SK-N-SH (cell line): ENCODE measurements around the gene TMED6. TPM values are rescaled to one million over a fixed set of nuclear protein-coding genes. Genes with fewer than 3 reads are reported as not detected.

Experiments used
- CTCF ChIA-PET: fragments of 300-600, 350-600 bp; formaldehyde crosslinking; extraction: SDS; loops from one replicate; lab custom pipeline; 2021; lab: Yijun Ruan, JAX
- POLR2A ChIA-PET: fragments of 350-600 bp; sonication (Branson Sonifier 250); formaldehyde crosslinking; extraction: SDS; loops from one replicate; lab custom pipeline; 2020; ENCODE audit warnings: antibody characterized with exemption, inconsistent platforms; lab: Yijun Ruan, JAX
- DNase-seq: peaks from one replicate; pipeline ENCODE4 v3.0.0; 2012
- H2AFZ ChIP-seq: fragments of 200-600 bp; sonication (generic); 2 replicates; pipeline ENCODE4 v1.8.1; 2016; ENCODE audit warnings: antibody characterized with exemption, mild to moderate bottlenecking, low read depth
- H3F3A ChIP-seq: fragments of 200-600 bp; sonication (generic); replicated peaks from 2 replicates; pipeline ENCODE3; 2016; ENCODE audit warnings: antibody characterized with exemption, mild to moderate bottlenecking; ENCODE audit not compliant: insufficient read depth
- H3K27ac ChIP-seq, 2 experiments: fragments of 200-500 bp in 1 of 2; fragments of 200-600 bp in 1 of 2; sonication (Bioruptor generic) in 1 of 2; sonication (generic), shearing (Covaris generic) in 1 of 2; 2 replicates each; pipeline versions ENCODE4 v1.5.1 to v1.6.1; 2014 to 2016; ENCODE audit warnings: low read depth in 2 of 2, inconsistent platforms in 1 of 2, low read length in 1 of 2, mild to moderate bottlenecking in 1 of 2, mixed read lengths in 1 of 2
- H3K27me3 ChIP-seq: fragments of 200-600 bp; sonication (generic), shearing (Covaris generic); 2 replicates; pipeline ENCODE4 v1.6.1; 2016; ENCODE audit warnings: mixed run types; ENCODE audit not compliant: insufficient read depth
- H3K36me3 ChIP-seq, 2 experiments: fragments of 200-500 bp in 1 of 2; fragments of 200-600 bp in 1 of 2; sonication (Bioruptor generic) in 1 of 2; sonication (generic) in 1 of 2; replicated peaks in 1 of 2; 2 replicates each; pipeline versions ENCODE3 to v1.5.1; 2014 to 2016; ENCODE audit warnings: low read length in 1 of 2, mild to moderate bottlenecking in 1 of 2; ENCODE audit not compliant: insufficient read depth in 2 of 2, control insufficient read depth in 1 of 2
- H3K4me1 ChIP-seq, 2 experiments: fragments of 200-500 bp in 1 of 2; fragments of 200-600 bp in 1 of 2; sonication (Bioruptor generic) in 1 of 2; sonication (generic), shearing (Covaris generic) in 1 of 2; 2 replicates each; pipeline versions ENCODE4 v1.5.1 to v1.6.1; 2014 to 2016; ENCODE audit warnings: low read depth in 1 of 2, low read length in 1 of 2, mixed run types in 1 of 2; ENCODE audit not compliant: insufficient read depth in 2 of 2, control insufficient read depth in 1 of 2
- H3K4me2 ChIP-seq: fragments of 200-600 bp; sonication (generic), shearing (Covaris generic); 2 replicates; pipeline ENCODE4 v1.6.1; 2017; ENCODE audit warnings: mixed run types
- H3K4me3 ChIP-seq, 2 experiments: fragments of 200-500 bp in 1 of 2; fragments of 200-600 bp in 1 of 2; sonication (Bioruptor generic) in 1 of 2; sonication (generic), shearing (Covaris generic) in 1 of 2; 2 replicates each; pipeline versions ENCODE4 v1.5.1 to v1.8.1; 2014 to 2016; ENCODE audit warnings: low read depth in 2 of 2, inconsistent platforms in 1 of 2, low read length in 1 of 2, mild to moderate bottlenecking in 1 of 2, mixed read lengths in 1 of 2, moderate library complexity in 1 of 2
- H3K79me2 ChIP-seq: fragments of 200-600 bp; sonication (generic); 2 replicates; pipeline ENCODE4 v1.8.1; 2017; ENCODE audit warnings: mild to moderate bottlenecking; ENCODE audit not compliant: insufficient read depth
- H3K9ac ChIP-seq: fragments of 200-600 bp; sonication (generic); 2 replicates; pipeline ENCODE4 v1.6.1; 2017; ENCODE audit warnings: mixed run types
- H3K9me2 ChIP-seq: fragments of 200-600 bp; sonication (generic); 2 replicates; pipeline ENCODE4 v1.6.1; 2017; ENCODE audit warnings: mixed run types
- H3K9me3 ChIP-seq: fragments of 200-600 bp; sonication (generic); 2 replicates; pipeline ENCODE4 v1.6.1; 2017; ENCODE audit warnings: mixed run types, mild to moderate bottlenecking, moderate library complexity
- H4K20me1 ChIP-seq: fragments of 200-600 bp; sonication (generic); 2 replicates; pipeline ENCODE4 v1.6.1; 2017; ENCODE audit warnings: mild to moderate bottlenecking, mixed run types; ENCODE audit not compliant: insufficient read depth
- ELF1 ChIP-seq: IDR thresholded peaks from 2 replicates; pipeline ENCODE4 v1.4.0; 2012
- EP300 ChIP-seq, 2 experiments: IDR thresholded peaks; 2 replicates each; pipeline versions ENCODE4 v1.4.0 to v1.6.1; 2012; ENCODE audit warnings: borderline replicate concordance in 1 of 2, low read depth in 1 of 2, low read length in 1 of 2
- EZH2phosphoT487 ChIP-seq: fragments of 200-600 bp; sonication (generic); IDR thresholded peaks from 2 replicates; pipeline ENCODE4 v1.6.1; 2017; ENCODE audit warnings: low read depth, mixed run types, mild to moderate bottlenecking, antibody characterized with exemption, moderate library complexity, borderline replicate concordance
- FOXJ3 ChIP-seq: sonication (generic); formaldehyde crosslinking; IDR thresholded peaks from 2 replicates; pipeline ENCODE4 v1.5.1; 2020; ENCODE audit warnings: mild to moderate bottlenecking, missing genetic modification reagents
- FOXM1 ChIP-seq: IDR thresholded peaks from 2 replicates; pipeline ENCODE4 v1.4.0; 2012; ENCODE audit warnings: low read depth, mild to moderate bottlenecking
- JUND ChIP-seq: IDR thresholded peaks from 2 replicates; pipeline ENCODE4 v1.4.0; 2012
- MXI1 ChIP-seq: IDR thresholded peaks from 2 replicates; pipeline ENCODE4 v1.6.1; 2012; ENCODE audit warnings: mild to moderate bottlenecking, low read depth, low read length, improper control_type of control experiment
- NRF1 ChIP-seq: IDR thresholded peaks from 2 replicates; pipeline ENCODE4 v1.6.1; 2012; ENCODE audit warnings: low read depth, mild to moderate bottlenecking, low read length
- POLR2AphosphoS5 ChIP-seq: IDR thresholded peaks from 2 replicates; pipeline ENCODE4 v1.6.1; 2012; ENCODE audit warnings: low read depth, low read length
- RAD21 ChIP-seq: IDR thresholded peaks from 2 replicates; pipeline ENCODE4 v1.6.1; 2012; ENCODE audit warnings: mild to moderate bottlenecking, low read length
- TAF1 ChIP-seq: IDR thresholded peaks from 2 replicates; pipeline ENCODE4 v1.6.1; 2012; ENCODE audit warnings: low read depth, mild to moderate bottlenecking, low read length, moderate library complexity, borderline replicate concordance
- TCF12 ChIP-seq: IDR thresholded peaks from 2 replicates; pipeline ENCODE4 v1.4.0; 2012
- YY1 ChIP-seq: IDR thresholded peaks from 2 replicates; pipeline ENCODE4 v1.4.0; 2012; ENCODE audit warnings: low read depth, mild to moderate bottlenecking
- WGBS: methylation state at CpG from one replicate; pipeline ENCODE4 v1.1.6; 2017; ENCODE audit warnings: low lambda C conversion rate; 5-methylcytosine and 5-hydroxymethylcytosine counted together
- polyA plus RNA-seq, 3 experiments: library from polyadenylated mRNA; depleted of rRNA; stranded (reverse); fragments of >200 nt; gene quantifications; 2 replicates each; pipeline ENCODE4 v1.2.3, GENCODE V29; 2012
- TF ChIP-seq, protein P1 (sequence below): IDR thresholded peaks from 2 replicates; pipeline ENCODE4; 2012
- TF ChIP-seq, protein P2 (sequence below): fragments of 150-350 bp; IDR thresholded peaks from 2 replicates; pipeline ENCODE4 v1.6.1; 2017; ENCODE audit warnings: antibody characterized with exemption, low read length, low read depth, borderline replicate concordance
- TF ChIP-seq, protein P3 (sequence below): IDR thresholded peaks from 2 replicates; pipeline ENCODE4 v1.4.0; 2012; ENCODE audit warnings: low read depth, borderline replicate concordance
- TF ChIP-seq, protein P4 (sequence below): fragments of 150-350 bp; IDR thresholded peaks from 2 replicates; pipeline ENCODE4 v1.6.1; 2016; ENCODE audit warnings: mild to moderate bottlenecking, low read depth, low read length
- TF ChIP-seq, protein P5 (sequence below): fragments of 200-600 bp; sonication (generic); IDR thresholded peaks from 2 replicates; pipeline ENCODE4 v1.6.1; 2017; ENCODE audit warnings: antibody characterized with exemption, mild to moderate bottlenecking, moderate library complexity
- TF ChIP-seq, protein P6 (sequence below): IDR thresholded peaks from 2 replicates; pipeline ENCODE4 v1.4.0; 2012; ENCODE audit warnings: low read depth

TMED6 gene
- polyA plus RNA-seq, 1 of the 3 experiments (the other 2 are of a cell fraction) = not detected

DNA sequence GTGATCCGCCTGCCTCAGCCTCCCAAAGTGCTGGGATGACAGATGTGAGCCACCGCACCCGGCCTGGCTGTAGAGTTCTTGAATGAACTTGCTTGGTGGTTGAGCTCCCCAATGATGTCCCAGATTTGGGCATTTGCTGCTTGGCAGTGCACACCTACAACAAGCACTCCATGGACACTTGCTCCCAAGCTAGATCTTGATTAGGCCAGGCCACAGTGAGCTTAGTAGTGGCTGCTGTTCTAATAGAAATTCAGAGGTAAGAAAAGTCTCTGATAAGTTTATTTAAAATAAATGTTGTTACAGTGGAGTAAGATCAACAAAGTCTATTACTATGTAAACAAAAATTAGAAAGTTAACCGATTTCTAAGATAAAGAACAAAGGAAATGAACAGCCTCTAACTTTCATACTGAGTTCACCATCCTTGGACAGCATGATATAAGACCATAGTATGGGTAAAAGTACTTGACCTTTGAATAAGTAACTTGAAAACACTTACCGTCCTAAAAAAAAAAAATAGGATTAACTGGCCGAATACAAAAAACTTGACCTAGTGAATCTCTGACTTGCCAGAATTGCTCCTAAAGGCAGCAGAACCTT is 951 bp downstream of the TMED6 start (continued):
- TF ChIP-seq, protein P1, sequence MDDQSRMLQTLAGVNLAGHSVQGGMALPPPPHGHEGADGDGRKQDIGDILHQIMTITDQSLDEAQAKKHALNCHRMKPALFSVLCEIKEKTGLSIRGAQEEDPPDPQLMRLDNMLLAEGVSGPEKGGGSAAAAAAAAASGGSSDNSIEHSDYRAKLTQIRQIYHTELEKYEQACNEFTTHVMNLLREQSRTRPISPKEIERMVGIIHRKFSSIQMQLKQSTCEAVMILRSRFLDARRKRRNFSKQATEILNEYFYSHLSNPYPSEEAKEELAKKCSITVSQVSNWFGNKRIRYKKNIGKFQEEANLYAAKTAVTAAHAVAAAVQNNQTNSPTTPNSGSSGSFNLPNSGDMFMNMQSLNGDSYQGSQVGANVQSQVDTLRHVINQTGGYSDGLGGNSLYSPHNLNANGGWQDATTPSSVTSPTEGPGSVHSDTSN = no peak
- TF ChIP-seq FOXM1 (no peak), JUND (no peak), RAD21 (no peak), EZH2phosphoT487 (no peak), YY1 (no peak), NRF1 (no peak)
- TF ChIP-seq, protein P2, sequence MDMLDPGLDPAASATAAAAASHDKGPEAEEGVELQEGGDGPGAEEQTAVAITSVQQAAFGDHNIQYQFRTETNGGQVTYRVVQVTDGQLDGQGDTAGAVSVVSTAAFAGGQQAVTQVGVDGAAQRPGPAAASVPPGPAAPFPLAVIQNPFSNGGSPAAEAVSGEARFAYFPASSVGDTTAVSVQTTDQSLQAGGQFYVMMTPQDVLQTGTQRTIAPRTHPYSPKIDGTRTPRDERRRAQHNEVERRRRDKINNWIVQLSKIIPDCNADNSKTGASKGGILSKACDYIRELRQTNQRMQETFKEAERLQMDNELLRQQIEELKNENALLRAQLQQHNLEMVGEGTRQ = no peak

DNA sequence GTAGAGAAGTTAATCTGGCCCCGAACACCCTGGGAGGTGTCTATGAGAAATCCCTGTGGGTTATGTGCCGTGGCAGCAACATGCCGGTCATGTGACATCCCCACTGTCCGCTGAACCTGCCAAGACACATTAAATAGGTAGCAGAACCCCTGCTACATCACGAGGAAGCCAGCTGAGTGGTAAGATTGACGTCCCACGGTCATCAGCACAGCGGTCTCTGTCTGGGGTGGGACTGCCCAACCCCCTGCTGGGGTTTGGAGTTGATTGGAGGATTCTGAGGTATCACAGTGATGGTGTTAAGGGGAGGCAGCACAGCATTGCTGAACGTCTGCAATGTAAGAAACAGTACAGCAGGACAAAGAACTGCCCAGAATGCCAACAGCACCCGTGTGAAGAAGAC is 2.0 kb downstream of the TMED6 start:
- POLR2A ChIA-PET = interaction anchor here (0.8 kb wide), 1 partner anchor 8 kb away, joined by 3 read pairs; no protein-coding TSS in a partner anchor
- peaks cover 0 to 2% of the 10 kb centered on the region in 2 experiments; a peak in 1 of 4 replicates for H3K4me1 ChIP-seq
- no peaks in the 10 kb centered on the region for H3K9me3 ChIP-seq
- DNase-seq = no peak
- H3F3A ChIP-seq = peaks cover 12% of the 10 kb centered on the region
- H3K9me2 ChIP-seq = no peaks in the 10 kb centered on the region
- no peak overlapping the region for H3K27ac ChIP-seq
- H3K27me3 ChIP-seq = no peaks in the 10 kb centered on the region
- no peak overlapping the region for H3K4me3 ChIP-seq
- CTCF ChIA-PET = no interaction called here
- H3K79me2 ChIP-seq = no peaks in the 10 kb centered on the region
- H3K9ac ChIP-seq = no peak overlapping the region
- peaks cover 3 to 5% of the 10 kb centered on the region in 2 experiments for H3K36me3 ChIP-seq
- TF ChIP-seq EP300 (IDR thresholded peaks at IDR 0.05; ENCODE audit: borderline replicate concordance in 1 of 2, low read depth in 1 of 2, low read length in 1 of 2) = no peak
- TF ChIP-seq, protein P3, sequence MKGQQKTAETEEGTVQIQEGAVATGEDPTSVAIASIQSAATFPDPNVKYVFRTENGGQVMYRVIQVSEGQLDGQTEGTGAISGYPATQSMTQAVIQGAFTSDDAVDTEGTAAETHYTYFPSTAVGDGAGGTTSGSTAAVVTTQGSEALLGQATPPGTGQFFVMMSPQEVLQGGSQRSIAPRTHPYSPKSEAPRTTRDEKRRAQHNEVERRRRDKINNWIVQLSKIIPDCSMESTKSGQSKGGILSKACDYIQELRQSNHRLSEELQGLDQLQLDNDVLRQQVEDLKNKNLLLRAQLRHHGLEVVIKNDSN = no peak
- TF ChIP-seq, protein P1 = no peak
- TF ChIP-seq, protein P4, sequence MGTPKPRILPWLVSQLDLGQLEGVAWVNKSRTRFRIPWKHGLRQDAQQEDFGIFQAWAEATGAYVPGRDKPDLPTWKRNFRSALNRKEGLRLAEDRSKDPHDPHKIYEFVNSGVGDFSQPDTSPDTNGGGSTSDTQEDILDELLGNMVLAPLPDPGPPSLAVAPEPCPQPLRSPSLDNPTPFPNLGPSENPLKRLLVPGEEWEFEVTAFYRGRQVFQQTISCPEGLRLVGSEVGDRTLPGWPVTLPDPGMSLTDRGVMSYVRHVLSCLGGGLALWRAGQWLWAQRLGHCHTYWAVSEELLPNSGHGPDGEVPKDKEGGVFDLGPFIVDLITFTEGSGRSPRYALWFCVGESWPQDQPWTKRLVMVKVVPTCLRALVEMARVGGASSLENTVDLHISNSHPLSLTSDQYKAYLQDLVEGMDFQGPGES = no peak
- no peak for TF ChIP-seq MXI1
- no peak for TF ChIP-seq EZH2phosphoT487
- no peak for TF ChIP-seq POLR2AphosphoS5
- TF ChIP-seq, protein P5, sequence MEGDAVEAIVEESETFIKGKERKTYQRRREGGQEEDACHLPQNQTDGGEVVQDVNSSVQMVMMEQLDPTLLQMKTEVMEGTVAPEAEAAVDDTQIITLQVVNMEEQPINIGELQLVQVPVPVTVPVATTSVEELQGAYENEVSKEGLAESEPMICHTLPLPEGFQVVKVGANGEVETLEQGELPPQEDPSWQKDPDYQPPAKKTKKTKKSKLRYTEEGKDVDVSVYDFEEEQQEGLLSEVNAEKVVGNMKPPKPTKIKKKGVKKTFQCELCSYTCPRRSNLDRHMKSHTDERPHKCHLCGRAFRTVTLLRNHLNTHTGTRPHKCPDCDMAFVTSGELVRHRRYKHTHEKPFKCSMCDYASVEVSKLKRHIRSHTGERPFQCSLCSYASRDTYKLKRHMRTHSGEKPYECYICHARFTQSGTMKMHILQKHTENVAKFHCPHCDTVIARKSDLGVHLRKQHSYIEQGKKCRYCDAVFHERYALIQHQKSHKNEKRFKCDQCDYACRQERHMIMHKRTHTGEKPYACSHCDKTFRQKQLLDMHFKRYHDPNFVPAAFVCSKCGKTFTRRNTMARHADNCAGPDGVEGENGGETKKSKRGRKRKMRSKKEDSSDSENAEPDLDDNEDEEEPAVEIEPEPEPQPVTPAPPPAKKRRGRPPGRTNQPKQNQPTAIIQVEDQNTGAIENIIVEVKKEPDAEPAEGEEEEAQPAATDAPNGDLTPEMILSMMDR = no peak
- TF ChIP-seq JUND = no peak
- TF ChIP-seq, protein P6, sequence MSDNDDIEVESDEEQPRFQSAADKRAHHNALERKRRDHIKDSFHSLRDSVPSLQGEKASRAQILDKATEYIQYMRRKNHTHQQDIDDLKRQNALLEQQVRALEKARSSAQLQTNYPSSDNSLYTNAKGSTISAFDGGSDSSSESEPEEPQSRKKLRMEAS = no peak
- TF ChIP-seq RAD21 = no peak
- TF ChIP-seq TAF1 = no peak
- no peak for TF ChIP-seq ELF1
- no peak for TF ChIP-seq TCF12
- TF ChIP-seq FOXJ3 = no peak
- H3K4me2 ChIP-seq = no peak overlapping the region
- 81% methylated on average over 4 of the region's 10 CpGs for WGBS
- no peaks in the 10 kb centered on the region for H4K20me1 ChIP-seq
- H2AFZ ChIP-seq = no peak overlapping the region
